ENCODE data around the gene ADAM19. TPM values are rescaled to one million over a fixed set of nuclear protein-coding genes. Genes with fewer than 3 reads are reported as not detected.
A peak's percentile ranks its signal among the peaks of the same experiment; 100 is the strongest.

The ADAM19 gene
- 176 TPM for total RNA-seq (ENCODE audit: unreplicated experiment)
- long read RNA-seq, partial matches to known transcripts = 1 of 18 reads
- long read RNA-seq, other reads (novel, unspliced or antisense) = 15 of 18 reads

GRCh38 chr5:157575381-157576020, at the start of gene ADAM19:
Gene ADAM19, minus strand, starts transcription at chr5:157575775. Its CDS starts 79 bp downstream, at chr5:157575696.
- DNase-seq (ENCODE audit: low spot score) = peak; percentile 77
- no peak for TF ChIP-seq CTCF (IDR thresholded peaks at IDR 0.05; ENCODE audit: unreplicated experiment)
- no peaks in the 10 kb centered on the region for H3K9me3 Mint-ChIP-seq (ENCODE audit: unreplicated experiment)
- peaks cover 16% of the 10 kb centered on the region for H3K36me3 Mint-ChIP-seq (ENCODE audit: low read depth, unreplicated experiment)
- H3K27ac Mint-ChIP-seq (ENCODE audit: unreplicated experiment) = peak within 1 kb of the TSS; percentile 87
- H3K4me3 Mint-ChIP-seq (ENCODE audit: unreplicated experiment) = peak within 1 kb of the TSS; percentile 100
- peaks cover 9% of the 10 kb centered on the region for H3K27me3 Mint-ChIP-seq (ENCODE audit: unreplicated experiment)
- peaks cover 54% of the 10 kb centered on the region for H3K4me1 Mint-ChIP-seq (ENCODE audit: unreplicated experiment)

- no peak for DNase-seq (ENCODE audit: low spot score)
- H3K27ac Mint-ChIP-seq (ENCODE audit: unreplicated experiment) = no peak overlapping the region
- no peaks in the 10 kb centered on the region for H3K9me3 Mint-ChIP-seq (ENCODE audit: unreplicated experiment)
- H3K4me3 Mint-ChIP-seq (ENCODE audit: unreplicated experiment) = no peak overlapping the region
- TF ChIP-seq CTCF (IDR thresholded peaks at IDR 0.05; ENCODE audit: unreplicated experiment) = no peak
- no peaks in the 10 kb centered on the region for H3K27me3 Mint-ChIP-seq (ENCODE audit: unreplicated experiment)
- H3K4me1 Mint-ChIP-seq (ENCODE audit: unreplicated experiment) = no peaks in the 10 kb centered on the region
- no peaks in the 10 kb centered on the region for H3K36me3 Mint-ChIP-seq (ENCODE audit: low read depth, unreplicated experiment)
These were observed 48.6 kb upstream of the ADAM19 start for GRCh38 chr5:157624144-157624543.

GRCh38 chr5:157620776-157621175, 45.2 kb upstream of the ADAM19 start:
- DNase-seq (ENCODE audit: low spot score) = no peak
- H3K9me3 Mint-ChIP-seq (ENCODE audit: unreplicated experiment) = no peaks in the 10 kb centered on the region
- no peaks in the 10 kb centered on the region for H3K4me1 Mint-ChIP-seq (ENCODE audit: unreplicated experiment)
- no peak for TF ChIP-seq CTCF (IDR thresholded peaks at IDR 0.05; ENCODE audit: unreplicated experiment)
- H3K27me3 Mint-ChIP-seq (ENCODE audit: unreplicated experiment) = no peaks in the 10 kb centered on the region
- H3K27ac Mint-ChIP-seq (ENCODE audit: unreplicated experiment) = no peak overlapping the region
- no peak overlapping the region for H3K4me3 Mint-ChIP-seq (ENCODE audit: unreplicated experiment)
- H3K36me3 Mint-ChIP-seq (ENCODE audit: low read depth, unreplicated experiment) = no peaks in the 10 kb centered on the region

- H3K27me3 Mint-ChIP-seq (ENCODE audit: unreplicated experiment) = peaks cover 3% of the 10 kb centered on the region
- no peaks in the 10 kb centered on the region for H3K36me3 Mint-ChIP-seq (ENCODE audit: low read depth, unreplicated experiment)
- H3K27ac Mint-ChIP-seq (ENCODE audit: unreplicated experiment) = no peak overlapping the region
- no peaks in the 10 kb centered on the region for H3K9me3 Mint-ChIP-seq (ENCODE audit: unreplicated experiment)
- H3K4me1 Mint-ChIP-seq (ENCODE audit: unreplicated experiment) = peaks cover 9% of the 10 kb centered on the region
- DNase-seq (ENCODE audit: low spot score) = no peak
- no peak overlapping the region for H3K4me3 Mint-ChIP-seq (ENCODE audit: unreplicated experiment)
- TF ChIP-seq CTCF (IDR thresholded peaks at IDR 0.05; ENCODE audit: unreplicated experiment) = no peak
These were observed 42.7 kb upstream of the ADAM19 start for GRCh38 chr5:157618191-157618765.

GRCh38 chr5:157616785-157617184, 41.2 kb upstream of the ADAM19 start:
- Mint-ChIP-seq H3K4me3 (ENCODE audit: unreplicated experiment) (no peak overlapping the region), H3K9me3 (ENCODE audit: unreplicated experiment) (no peaks in the 10 kb centered on the region), H3K4me1 (ENCODE audit: unreplicated experiment) (peaks cover 9% of the 10 kb centered on the region), H3K36me3 (ENCODE audit: low read depth, unreplicated experiment) (no peaks in the 10 kb centered on the region), H3K27me3 (ENCODE audit: unreplicated experiment) (peaks cover 3% of the 10 kb centered on the region), H3K27ac (ENCODE audit: unreplicated experiment) (no peak overlapping the region)
- TF ChIP-seq CTCF (IDR thresholded peaks at IDR 0.05; ENCODE audit: unreplicated experiment) = no peak
- DNase-seq (ENCODE audit: low spot score) = no peak
